ENCODE results near the gene MAP3K19.
"Not testable (repeated sequence)": the region's sequence is repeated elsewhere in the genome, so short reads cannot be mapped to it uniquely, and the experiment has no call there.

Gene MAP3K19

GRCh38 chr2:134977104-134977503 lies 70.1 kb downstream of the MAP3K19 start:
- DNase-seq = not testable (repeated sequence)

- DNase-seq = no peak
Measured at GRCh38 chr2:134976074-134976702, 71.1 kb downstream of the MAP3K19 start.

GRCh38 chr2:134975281-134976009 lies 71.8 kb downstream of the MAP3K19 start:
- DNase-seq = no peak

- no peak for DNase-seq
Measured at GRCh38 chr2:134973241-134974138, 73.8 kb downstream of the MAP3K19 start.

- not testable (repeated sequence) for DNase-seq
Measured at GRCh38 chr2:134967166-134967565, 80.1 kb downstream of the MAP3K19 start.

- no peak for DNase-seq
Measured at GRCh38 chr2:134957477-134957876, 89.8 kb downstream of the MAP3K19 start.

GRCh38 chr2:134955744-134956143 lies 91.5 kb downstream of the MAP3K19 start:
- no peak for DNase-seq

GRCh38 chr2:134954065-134954464 lies 93.2 kb downstream of the MAP3K19 start:
- no peak for DNase-seq

GRCh38 chr2:134952608-134953007 lies 94.6 kb downstream of the MAP3K19 start:
- DNase-seq = no peak

GRCh38 chr2:134950886-134951285 lies 96.4 kb downstream of the MAP3K19 start:
- DNase-seq = no peak

GRCh38 chr2:134949981-134950708 lies 97.1 kb downstream of the MAP3K19 start:
- DNase-seq = no peak

- no peak for DNase-seq
Measured at GRCh38 chr2:134946073-134946472, 101.2 kb downstream of the MAP3K19 start.

- DNase-seq = no peak
Measured at GRCh38 chr2:134944975-134945374, 102.3 kb downstream of the MAP3K19 start.

- no peak for DNase-seq
Measured at GRCh38 chr2:134943540-134943939, 103.7 kb downstream of the MAP3K19 start.

GRCh38 chr2:134936691-134937090 lies 110.6 kb downstream of the MAP3K19 start:
- DNase-seq = no peak

- no peak for DNase-seq
Measured at GRCh38 chr2:134934641-134935040, 112.6 kb downstream of the MAP3K19 start.

- no peak for DNase-seq
Measured at GRCh38 chr2:134934150-134934549, 113.1 kb downstream of the MAP3K19 start.

GRCh38 chr2:134933732-134934131 lies 113.5 kb downstream of the MAP3K19 start:
- no peak for DNase-seq

- no peak for DNase-seq
Measured at GRCh38 chr2:134932864-134933526, 114.3 kb downstream of the MAP3K19 start.

- no peak for DNase-seq
Measured at GRCh38 chr2:134927195-134927594, 120.1 kb downstream of the MAP3K19 start.

GRCh38 chr2:134926231-134926931 lies 120.9 kb downstream of the MAP3K19 start:
- no peak for DNase-seq

GRCh38 chr2:134924912-134925311 lies 122.3 kb downstream of the MAP3K19 start:
- DNase-seq = no peak

Data from central memory CD4-positive, alpha-beta T cell (primary cell).